GM19043 (cell line): ENCODE results near the gene ZSCAN5A.
"Not testable (repeated sequence)": the region's sequence is repeated elsewhere in the genome, so short reads cannot be mapped to it uniquely, and the experiment has no call there.

ENCODE experiments used
- ATAC-seq: cut with Tn5 transposase; IDR thresholded peaks from one replicate; pipeline ENCODE4 v1.9.1; 2021; ENCODE audit warnings: low read depth; ENCODE audit not compliant: unreplicated experiment

ZSCAN5A gene

GRCh38 chr19:56217039-56217949 lies 97.3 kb downstream of the ZSCAN5A start:
- no peak for ATAC-seq

GRCh38 chr19:56211718-56212117 lies 102.9 kb downstream of the ZSCAN5A start:
- ATAC-seq, result no peak

- ATAC-seq, result not testable (repeated sequence)
Measured at GRCh38 chr19:56210036-56210435, 104.6 kb downstream of the ZSCAN5A start.

- no peak for ATAC-seq
Measured at GRCh38 chr19:56209091-56209490, 105.5 kb downstream of the ZSCAN5A start.

GRCh38 chr19:56207581-56207980 lies 107.1 kb downstream of the ZSCAN5A start:
- ATAC-seq, result not testable (repeated sequence)

GRCh38 chr19:56201973-56202372 lies 112.7 kb downstream of the ZSCAN5A start, which contains the start of gene ZSCAN5C:
Gene ZSCAN5C (plus strand): TSS chr19:56202273. CDS start chr19:56205914, 3,641 bp downstream.
- ATAC-seq, result no peak

- no peak for ATAC-seq
Measured at GRCh38 chr19:56199687-56200086, 115.0 kb downstream of the ZSCAN5A start.

- ATAC-seq, result not testable (repeated sequence)
Measured at GRCh38 chr19:56197646-56198045, 117.0 kb downstream of the ZSCAN5A start, which contains the start of gene ZSCAN5B. Gene ZSCAN5B (minus strand): TSS chr19:56197783. CDS start chr19:56193052, 4,731 bp downstream.

- ATAC-seq, result no peak
Measured at GRCh38 chr19:56193981-56194640, 120.5 kb downstream of the ZSCAN5A start.

GRCh38 chr19:56191711-56192110 lies 122.9 kb downstream of the ZSCAN5A start:
- ATAC-seq, result no peak

GRCh38 chr19:56191115-56191514 lies 123.5 kb downstream of the ZSCAN5A start:
- no peak for ATAC-seq

GRCh38 chr19:56189785-56190184 lies 124.9 kb downstream of the ZSCAN5A start:
- no peak for ATAC-seq

GRCh38 chr19:56177564-56178243 lies 136.9 kb downstream of the ZSCAN5A start:
- ATAC-seq, result no peak

GRCh38 chr19:56176881-56177280 lies 137.8 kb downstream of the ZSCAN5A start:
- no peak for ATAC-seq

- ATAC-seq, result not testable (repeated sequence)
Measured at GRCh38 chr19:56176310-56176709, 138.3 kb downstream of the ZSCAN5A start.

GRCh38 chr19:56175861-56176307 lies 138.8 kb downstream of the ZSCAN5A start, which contains the start of gene GALP:
Gene GALP (plus strand): TSS chr19:56176008. CDS start chr19:56177109, 1,101 bp downstream.
- ATAC-seq, result not testable (repeated sequence)

- no peak for ATAC-seq
Measured at GRCh38 chr19:56174550-56174949, 140.1 kb downstream of the ZSCAN5A start.

- ATAC-seq, result no peak
Measured at GRCh38 chr19:56174086-56174485, 140.6 kb downstream of the ZSCAN5A start.
